Measurements from ENCODE around the gene TOR3A. TPM values are rescaled to one million over a fixed set of nuclear protein-coding genes. Genes with fewer than 3 reads are reported as not detected.

TOR3A gene
- polyA plus RNA-seq, 1 of the 3 experiments (the other 2 are of a cell fraction) = 29.9 TPM

- no peak for TF ChIP-seq PBX3 (IDR thresholded peaks at IDR 0.05)
- TF ChIP-seq RAD21 (IDR thresholded peaks at IDR 0.05; ENCODE audit: low read length) = no peak
- no peak for TF ChIP-seq ZBTB33 (IDR thresholded peaks at IDR 0.05; ENCODE audit: borderline replicate concordance, low read depth)
- TF ChIP-seq EP300 (IDR thresholded peaks at IDR 0.05; ENCODE audit: borderline replicate concordance in 1 of 2, low read depth in 1 of 2, low read length in 1 of 2) = peak in 1 of 2 experiments; percentile 10; a peak in 1 of 4 replicates
- TF ChIP-seq ELF1 (IDR thresholded peaks at IDR 0.05) = no peak
- no peak for TF ChIP-seq CTCF (IDR thresholded peaks at IDR 0.05)
- peak; percentile 52 for TF ChIP-seq TCF12 (IDR thresholded peaks at IDR 0.05)
- TF ChIP-seq USF2 (IDR thresholded peaks at IDR 0.05; ENCODE audit: borderline replicate concordance, low read depth, low read length) = no peak
- no peak for TF ChIP-seq MEF2A (IDR thresholded peaks at IDR 0.05; ENCODE audit: borderline replicate concordance, low read depth)
- no peak for TF ChIP-seq NFIC (IDR thresholded peaks at IDR 0.05; ENCODE audit: borderline replicate concordance)
Measured at GRCh38 chr1:179144626-179145025, 62.8 kb downstream of the TOR3A start (continued).

- no peak overlapping the region for H3K9ac ChIP-seq
- H3K9me2 ChIP-seq = no peaks in the 10 kb centered on the region
- 95% methylated on average over 3 of the region's 3 CpGs for WGBS (ENCODE audit: low lambda C conversion rate)
- peaks cover 0 to 21% of the 10 kb centered on the region in 2 experiments for H3K36me3 ChIP-seq (replicated peaks in 1 of 2; ENCODE audit: control insufficient read depth in 1 of 2, insufficient read depth in 2 of 2, low read length in 1 of 2)
- peaks cover 61% of the 10 kb centered on the region for H3K79me2 ChIP-seq (ENCODE audit: insufficient read depth)
- TF ChIP-seq MAX (IDR thresholded peaks at IDR 0.05; ENCODE audit: low read depth) = no peak
- TF ChIP-seq TCF12 (IDR thresholded peaks at IDR 0.05) = no peak
- TF ChIP-seq POLR2AphosphoS5 (IDR thresholded peaks at IDR 0.05; ENCODE audit: low read depth, low read length) = no peak
- H3F3A ChIP-seq (replicated peaks; ENCODE audit: insufficient read depth) = peaks cover 50% of the 10 kb centered on the region
- no peak overlapping the region for H3K4me2 ChIP-seq
- H3K4me1 ChIP-seq (ENCODE audit: control insufficient read depth in 1 of 2, insufficient read depth in 2 of 2, low read depth in 1 of 2, low read length in 1 of 2) = peaks cover 2 to 35% of the 10 kb centered on the region in 2 experiments; a peak in 2 of 4 replicates
- no peak for DNase-seq
- 0 out of 2 replicates have a peak, but pooled peaks cover 6% of the 10 kb centered on the region for H4K20me1 ChIP-seq (ENCODE audit: insufficient read depth)
- CTCF ChIA-PET = no interaction called here
- POLR2A ChIA-PET = no interaction called here
- H3K4me3 ChIP-seq (ENCODE audit: low read depth in 2 of 2, low read length in 1 of 2) = no peak overlapping the region
- H2AFZ ChIP-seq (ENCODE audit: low read depth) = no peak overlapping the region
- H3K9me3 ChIP-seq = no peaks in the 10 kb centered on the region
- no peaks in the 10 kb centered on the region for H3K27me3 ChIP-seq (ENCODE audit: insufficient read depth)
- H3K27ac ChIP-seq (ENCODE audit: low read depth in 2 of 2, low read length in 1 of 2) = peak overlapping the region in 1 of 2 experiments; percentile 100; a peak in 1 of 4 replicates
Measured at GRCh38 chr1:179145521-179145920, 63.7 kb downstream of the TOR3A start.

Small RNAs within 50 kb of the gene (small RNA-seq; reads per million reads assigned to genes)
- 0 reads per million in 7 experiments for gene AL512326.3

Other genes starting within 250 kb of the TOR3A start
- not detected in 2 replicates for gene ANGPTL1, start 211.0 kb upstream of the TOR3A start, polyA plus RNA-seq (2012; rRNA removed)
- 14.9 and 17.5 TPM in 2 replicates for gene FAM20B, start 56.2 kb upstream of the TOR3A start, polyA plus RNA-seq (2012; rRNA removed)
- gene ABL2, start 147.6 kb downstream of the TOR3A start, polyA plus RNA-seq (2012; rRNA removed) = 7.5 and 10.6 TPM in 2 replicates
- gene SOAT1, start 211.7 kb downstream of the TOR3A start, polyA plus RNA-seq (2012; rRNA removed) = 8.1 and 12.1 TPM in 2 replicates